HEK293 (cell line): ENCODE results near the gene PDE12.

Source experiments
- CTCF ChIA-PET: fragments of 350-600 bp; formaldehyde crosslinking; extraction: SDS; loops from one replicate; lab custom pipeline; 2021; ENCODE audit warnings: antibody characterized with exemption; lab: Yijun Ruan, JAX
- POLR2A ChIA-PET: fragments of 300-600 bp; formaldehyde crosslinking; extraction: SDS; loops from one replicate; lab custom pipeline; 2020; ENCODE audit warnings: antibody characterized with exemption, inconsistent platforms; lab: Yijun Ruan, JAX
- H3K27ac ChIP-seq: fragments of 200-500 bp; sonication (Bioruptor generic); 2 replicates; pipeline ENCODE4 v1.5.1; 2014; ENCODE audit warnings: low read depth, low read length, control low read depth, inconsistent platforms; ENCODE audit errors: extremely low read depth
- H3K36me3 ChIP-seq, 2 experiments: fragments of 200-500 bp in 1 of 2; sonication (Bioruptor generic) in 1 of 2; 1 replicate in 1 of 2; 2 replicates in 1 of 2; pipeline ENCODE4 v1.5.1; 2014 to 2017; ENCODE audit warnings: inconsistent platforms in 2 of 2, low read length in 2 of 2; ENCODE audit not compliant: control insufficient read depth in 2 of 2, insufficient read depth in 1 of 2
- H3K4me1 ChIP-seq: fragments of 200-500 bp; sonication (Bioruptor generic); 2 replicates; pipeline ENCODE4 v1.5.1; 2014; ENCODE audit warnings: mild to moderate bottlenecking, low read length, inconsistent platforms; ENCODE audit not compliant: control insufficient read depth, insufficient read depth
- H3K4me3 ChIP-seq: 2 replicates; pipeline ENCODE4 v1.5.1; 2011; ENCODE audit warnings: low read depth, mild to moderate bottlenecking, control low read depth, low read length, moderate library complexity
- H3K9me3 ChIP-seq: fragments of 200-500 bp; sonication (Bioruptor generic); 2 replicates; pipeline ENCODE4 v1.5.1; 2014; ENCODE audit warnings: low read depth, low read length, inconsistent platforms; ENCODE audit not compliant: control insufficient read depth, insufficient read depth
- GLIS2 ChIP-seq: fragments of 450-650 bp; formaldehyde crosslinking; IDR thresholded peaks from 2 replicates; pipeline ENCODE4 v1.5.1; 2016; ENCODE audit warnings: missing biosample characterization, missing genetic modification characterization
- HOXC10 ChIP-seq: sonication (generic); formaldehyde crosslinking; IDR thresholded peaks from 2 replicates; pipeline ENCODE4 v1.8.1; 2023; ENCODE audit warnings: mild to moderate bottlenecking, missing genetic modification reagents
- KLF9 ChIP-seq: fragments of 450-650 bp; formaldehyde crosslinking; IDR thresholded peaks from 2 replicates; pipeline ENCODE4 v1.5.1; 2016; ENCODE audit warnings: missing biosample characterization, missing genetic modification characterization, low read depth
- PRDM6 ChIP-seq: fragments of 450-650 bp; formaldehyde crosslinking; IDR thresholded peaks from 2 replicates; pipeline ENCODE4 v1.5.1; 2017; ENCODE audit warnings: missing biosample characterization, missing genetic modification characterization
- ZBTB48 ChIP-seq: fragments of 450-650 bp; formaldehyde crosslinking; IDR thresholded peaks from 2 replicates; pipeline ENCODE4 v1.5.1; 2016; ENCODE audit warnings: missing biosample characterization, missing genetic modification characterization
- ZBTB6 ChIP-seq: fragments of 450-650 bp; formaldehyde crosslinking; IDR thresholded peaks from 2 replicates; pipeline ENCODE4 v1.5.1; 2017; ENCODE audit warnings: missing biosample characterization, missing genetic modification characterization
- ZFP3 ChIP-seq: fragments of 450-650 bp; formaldehyde crosslinking; IDR thresholded peaks from 2 replicates; pipeline ENCODE4 v1.5.1; 2016; ENCODE audit warnings: low read depth, missing biosample characterization, missing genetic modification characterization
- ZFP69B ChIP-seq: fragments of 450-650 bp; formaldehyde crosslinking; IDR thresholded peaks from 2 replicates; pipeline ENCODE4 v1.5.1; 2016; ENCODE audit warnings: missing biosample characterization, missing genetic modification characterization
- ZNF138 ChIP-seq: fragments of 450-650 bp; formaldehyde crosslinking; IDR thresholded peaks from 2 replicates; pipeline ENCODE4 v1.5.1; 2016; ENCODE audit warnings: missing biosample characterization, missing genetic modification characterization, borderline replicate concordance
- ZNF148 ChIP-seq: fragments of 450-650 bp; formaldehyde crosslinking; IDR thresholded peaks from 2 replicates; pipeline ENCODE4 v1.5.0; 2017; ENCODE audit warnings: missing biosample characterization, missing genetic modification characterization, borderline replicate concordance
- ZNF2 ChIP-seq: fragments of 450-650 bp; formaldehyde crosslinking; IDR thresholded peaks from 2 replicates; pipeline ENCODE4 v1.5.1; 2016; ENCODE audit warnings: missing biosample characterization, missing genetic modification characterization
- ZNF24 ChIP-seq: fragments of 450-650 bp; formaldehyde crosslinking; IDR thresholded peaks from 2 replicates; pipeline ENCODE4 v1.5.1; 2016; ENCODE audit warnings: missing biosample characterization, missing genetic modification characterization
- ZNF341 ChIP-seq: fragments of 450-650 bp; formaldehyde crosslinking; IDR thresholded peaks from 2 replicates; pipeline ENCODE4; 2016; ENCODE audit warnings: low read depth, missing biosample characterization, missing genetic modification characterization
- ZNF391 ChIP-seq: fragments of 450-650 bp; formaldehyde crosslinking; IDR thresholded peaks from 2 replicates; pipeline ENCODE4 v1.5.1; 2016; ENCODE audit warnings: low read depth, missing biosample characterization, missing genetic modification characterization, borderline replicate concordance
- ZNF555 ChIP-seq: fragments of 450-650 bp; formaldehyde crosslinking; conservative IDR thresholded peaks from 2 replicates; pipeline ENCODE4 v1.5.1; 2017; ENCODE audit warnings: missing biosample characterization, mild to moderate bottlenecking, missing genetic modification characterization, inconsistent platforms
- ZNF600 ChIP-seq: fragments of 450-650 bp; formaldehyde crosslinking; IDR thresholded peaks from 2 replicates; pipeline ENCODE4 v1.5.1; 2016; ENCODE audit warnings: missing biosample characterization, missing genetic modification characterization
- ZNF639 ChIP-seq: fragments of 450-650 bp; formaldehyde crosslinking; IDR thresholded peaks from 2 replicates; pipeline ENCODE4 v1.5.1; 2016; ENCODE audit warnings: missing biosample characterization, missing genetic modification characterization
- ZNF701 ChIP-seq: fragments of 450-650 bp; formaldehyde crosslinking; IDR thresholded peaks from 2 replicates; pipeline ENCODE4 v1.5.1; 2016; ENCODE audit warnings: missing biosample characterization, missing genetic modification characterization
- ZSCAN4 ChIP-seq: fragments of 450-650 bp; formaldehyde crosslinking; IDR thresholded peaks from 2 replicates; pipeline ENCODE4 v1.5.1; 2017; ENCODE audit warnings: missing biosample characterization, missing genetic modification characterization
- TF ChIP-seq, protein P1 (sequence below): sonication (generic); formaldehyde crosslinking; IDR thresholded peaks from 2 replicates; pipeline ENCODE4 v1.8.1; 2022; ENCODE audit warnings: mild to moderate bottlenecking, moderate library complexity, missing genetic modification reagents
- TF ChIP-seq, protein P2 (sequence below): fragments of 450-650 bp; formaldehyde crosslinking; IDR thresholded peaks from 2 replicates; pipeline ENCODE4 v1.5.1; 2017; ENCODE audit warnings: missing biosample characterization, missing genetic modification characterization

Gene PDE12

DNA sequence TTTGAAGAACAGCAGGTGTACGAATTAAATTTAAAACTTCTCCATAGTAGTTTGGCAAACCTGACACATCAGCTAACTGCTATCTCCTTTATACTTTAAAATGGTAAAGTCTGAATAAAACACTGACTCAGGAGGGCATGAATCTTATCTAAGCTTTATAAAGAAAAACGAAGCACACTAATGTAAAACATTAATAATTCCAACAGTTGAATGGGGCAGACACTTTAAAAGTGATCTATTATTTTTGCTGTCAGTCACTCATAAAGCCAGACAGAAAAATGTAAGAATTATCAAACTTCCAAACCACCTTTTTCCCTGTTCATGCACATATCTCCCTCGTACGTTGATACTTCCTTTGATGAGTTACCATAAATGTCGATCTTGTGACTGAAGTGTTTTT is 38.5 kb downstream of the PDE12 start:
- ChIA-PET POLR2A (interaction anchor here (1.0 kb wide), 1 partner anchor 38 kb away, joined by 5 read pairs; the partner anchor contains the start of gene PDE12), CTCF (interaction anchor here (0.8 to 1.4 kb wide), 2 partner anchors 234 to 424 kb away, joined by 3 to 4 read pairs; no protein-coding TSS in a partner anchor)
- Histone ChIP-seq H3K4me3 (peak overlapping the region; percentile 86), H3K36me3 (peaks cover 0 to 5% of the 10 kb centered on the region in 2 experiments; a peak in 2 of 3 replicates), H3K27ac (no peak overlapping the region), H3K9me3 (no peaks in the 10 kb centered on the region), H3K4me1 (no peaks in the 10 kb centered on the region)
- TF ChIP-seq PRDM6 (tag by site-specific recombination): peak; percentile 47; the same call in 1 of the 2 replicates
- TF ChIP-seq ZNF24: no peak

- ChIA-PET POLR2A (interaction anchor here (0.7 to 1.4 kb wide), 7 partner anchors 30 to 369 kb away, joined by 3 to 11 read pairs (median 4); partner anchors contain the start of genes APPL1, DENND6A and PDE12), CTCF (interaction anchor here (0.6 to 0.7 kb wide), 3 partner anchors 88 to 308 kb away, joined by 3 to 4 read pairs (median 3); no protein-coding TSS in a partner anchor)
- peak overlapping the region; percentile 73 for H3K27ac ChIP-seq
- H3K4me1 ChIP-seq: no peaks in the 10 kb centered on the region
- H3K4me3 ChIP-seq: peak overlapping the region; percentile 86
- peaks cover 0 to 5% of the 10 kb centered on the region in 2 experiments; a peak in 2 of 3 replicates for H3K36me3 ChIP-seq
- H3K9me3 ChIP-seq: no peaks in the 10 kb centered on the region
- TF ChIP-seq ZNF138 (no peak), ZNF555 (tag by site-specific recombination) (no peak), KLF9 (tag by site-specific recombination) (no peak), ZSCAN4 (tag by site-specific recombination) (0 out of 2 replicates have a peak, but pooled peaks have one; percentile 16), ZNF341 (peak; percentile 43; the same call in 1 of the 2 replicates), ZFP69B (tag by site-specific recombination) (0 out of 2 replicates have a peak, but pooled peaks have one; percentile 18), ZNF600 (tag by site-specific recombination) (peak; percentile 83), ZNF2 (tag by site-specific recombination) (0 out of 2 replicates have a peak, but pooled peaks have one; percentile 42), ZFP3 (tag by site-specific recombination) (no peak), HOXC10 (CRISPR knock-in tag) (no peak), ZNF701 (tag by site-specific recombination) (no peak), GLIS2 (peak; percentile 64), ZNF148 (tag by site-specific recombination) (no peak), ZBTB48 (0 out of 2 replicates have a peak, but pooled peaks have one; percentile 22), ZBTB6 (tag by site-specific recombination) (0 out of 2 replicates have a peak, but pooled peaks have one; percentile 30), ZNF639 (tag by site-specific recombination) (0 out of 2 replicates have a peak, but pooled peaks have one; percentile 13), ZNF391 (no peak)
- TF ChIP-seq, protein P1, sequence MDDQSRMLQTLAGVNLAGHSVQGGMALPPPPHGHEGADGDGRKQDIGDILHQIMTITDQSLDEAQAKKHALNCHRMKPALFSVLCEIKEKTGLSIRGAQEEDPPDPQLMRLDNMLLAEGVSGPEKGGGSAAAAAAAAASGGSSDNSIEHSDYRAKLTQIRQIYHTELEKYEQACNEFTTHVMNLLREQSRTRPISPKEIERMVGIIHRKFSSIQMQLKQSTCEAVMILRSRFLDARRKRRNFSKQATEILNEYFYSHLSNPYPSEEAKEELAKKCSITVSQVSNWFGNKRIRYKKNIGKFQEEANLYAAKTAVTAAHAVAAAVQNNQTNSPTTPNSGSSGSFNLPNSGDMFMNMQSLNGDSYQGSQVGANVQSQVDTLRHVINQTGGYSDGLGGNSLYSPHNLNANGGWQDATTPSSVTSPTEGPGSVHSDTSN (CRISPR knock-in tag): no peak
- TF ChIP-seq, protein P2, sequence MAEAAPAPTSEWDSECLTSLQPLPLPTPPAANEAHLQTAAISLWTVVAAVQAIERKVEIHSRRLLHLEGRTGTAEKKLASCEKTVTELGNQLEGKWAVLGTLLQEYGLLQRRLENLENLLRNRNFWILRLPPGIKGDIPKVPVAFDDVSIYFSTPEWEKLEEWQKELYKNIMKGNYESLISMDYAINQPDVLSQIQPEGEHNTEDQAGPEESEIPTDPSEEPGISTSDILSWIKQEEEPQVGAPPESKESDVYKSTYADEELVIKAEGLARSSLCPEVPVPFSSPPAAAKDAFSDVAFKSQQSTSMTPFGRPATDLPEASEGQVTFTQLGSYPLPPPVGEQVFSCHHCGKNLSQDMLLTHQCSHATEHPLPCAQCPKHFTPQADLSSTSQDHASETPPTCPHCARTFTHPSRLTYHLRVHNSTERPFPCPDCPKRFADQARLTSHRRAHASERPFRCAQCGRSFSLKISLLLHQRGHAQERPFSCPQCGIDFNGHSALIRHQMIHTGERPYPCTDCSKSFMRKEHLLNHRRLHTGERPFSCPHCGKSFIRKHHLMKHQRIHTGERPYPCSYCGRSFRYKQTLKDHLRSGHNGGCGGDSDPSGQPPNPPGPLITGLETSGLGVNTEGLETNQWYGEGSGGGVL (tag by site-specific recombination): peak; percentile 33; the same call in 1 of the 2 replicates
Observed at GRCh38 chr3:57596495-57597126, 40.5 kb downstream of the PDE12 start.
